GM12878 (cell line): ENCODE results near the gene UBE2E2.

Experiments
- CEBPB ChIP-seq, 2 experiments: fragments of 150-350 bp in 1 of 2; IDR thresholded peaks; 2 replicates each; pipeline ENCODE4 v1.6.1; 2012 to 2014; ENCODE audit warnings: low read depth in 2 of 2, low read length in 2 of 2, borderline replicate concordance in 1 of 2, inconsistent platforms in 1 of 2
- CHD1 ChIP-seq: IDR thresholded peaks from 2 replicates; pipeline ENCODE4 v1.6.1; 2012; ENCODE audit warnings: low read depth, low read length, improper control_type of control experiment
- EP300 ChIP-seq, 2 experiments: fragments of 150-350 bp in 1 of 2; IDR thresholded peaks; 2 replicates each; pipeline ENCODE4 v1.6.1; 2011 to 2012; ENCODE audit warnings: low read depth in 2 of 2, low read length in 2 of 2, borderline replicate concordance in 1 of 2, improper control_type of control experiment in 1 of 2, inconsistent platforms in 1 of 2; ENCODE audit not compliant: control insufficient read depth in 1 of 2
- EZH2 ChIP-seq: IDR thresholded peaks from 2 replicates; pipeline ENCODE4 v1.6.1; 2012; ENCODE audit warnings: low read depth, mild to moderate bottlenecking, control low read depth, inconsistent platforms, low read length, borderline replicate concordance; ENCODE audit not compliant: control insufficient read depth
- NFXL1 ChIP-seq: fragments of 450-650 bp; IDR thresholded peaks from 2 replicates; pipeline ENCODE4 v1.6.1; 2017; ENCODE audit warnings: antibody characterized with exemption, mild to moderate bottlenecking, borderline replicate concordance
- POLR2A ChIP-seq: IDR thresholded peaks from 2 replicates; pipeline ENCODE4 v1.6.1; 2011; ENCODE audit warnings: low read depth, mild to moderate bottlenecking, low read length
- SIN3A ChIP-seq: IDR thresholded peaks from 2 replicates; pipeline ENCODE4 v1.6.1; 2012; ENCODE audit warnings: low read depth, low read length, improper control_type of control experiment
- TCF3 ChIP-seq: IDR thresholded peaks from 2 replicates; pipeline ENCODE4 v1.6.1; 2012; ENCODE audit warnings: low read depth, mild to moderate bottlenecking, low read length, borderline replicate concordance; ENCODE audit not compliant: insufficient read depth

DNA sequence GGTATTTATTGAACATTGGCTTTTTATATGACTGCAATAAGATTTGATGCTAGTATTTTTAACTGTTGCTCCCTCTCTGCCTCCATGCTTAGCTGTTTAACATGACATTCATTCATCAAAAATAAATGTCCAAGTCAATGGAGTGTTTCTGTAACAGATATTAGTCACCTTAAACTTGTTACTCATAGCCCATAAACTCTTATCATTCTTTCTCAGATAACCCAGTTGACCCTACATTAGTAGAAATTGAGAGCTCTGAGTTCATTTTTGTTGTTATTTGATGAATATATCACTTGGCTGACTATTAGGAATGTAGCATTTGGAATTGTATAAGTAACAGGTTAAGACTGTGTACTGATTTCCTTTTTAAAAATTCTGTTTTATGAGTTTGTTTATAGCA is 201.1 kb downstream of the UBE2E2 start:
- TF ChIP-seq POLR2A (no peak), NFXL1 (no peak), SIN3A (no peak), CEBPB (IDR thresholded peaks at IDR 0.05; ENCODE audit: borderline replicate concordance in 1 of 2, low read depth in 2 of 2, low read length in 2 of 2) (no peak), CHD1 (no peak), EP300 (IDR thresholded peaks at IDR 0.05; ENCODE audit: borderline replicate concordance in 1 of 2, control insufficient read depth in 1 of 2, low read depth in 2 of 2, low read length in 2 of 2) (no peak), EZH2 (no peak), TCF3 (no peak)
